GM12878 (cell line): Measurements from ENCODE around the gene NMUR1. TPM values are rescaled to one million over a fixed set of nuclear protein-coding genes. Genes with fewer than 3 reads are reported as not detected.
A peak's percentile ranks its signal among the peaks of the same experiment; 100 is the strongest.

Source experiments
- BCL11A ChIP-seq: IDR thresholded peaks from 2 replicates; pipeline ENCODE4 v1.6.1; 2011; ENCODE audit warnings: low read depth, low read length
- CBX3 ChIP-seq: fragments of 200-600 bp; sonication (generic); IDR thresholded peaks from 2 replicates; pipeline ENCODE4 v1.6.1; 2016; ENCODE audit warnings: low read depth, borderline replicate concordance
- EED ChIP-seq: sonication (generic); IDR thresholded peaks from 2 replicates; pipeline ENCODE4 v1.6.1; 2016; ENCODE audit warnings: antibody characterized with exemption, low read depth
- ETV6 ChIP-seq, 2 experiments: fragments of 450-650 bp in 1 of 2; IDR thresholded peaks in 1 of 2; conservative IDR thresholded peaks in 1 of 2; 2 replicates each; pipeline ENCODE4 v1.6.1; 2014; ENCODE audit warnings: antibody characterized with exemption in 1 of 2, borderline replicate concordance in 1 of 2, low read depth in 1 of 2, mild to moderate bottlenecking in 1 of 2, moderate library complexity in 1 of 2
- JUNB ChIP-seq: IDR thresholded peaks from 2 replicates; pipeline ENCODE4 v1.6.1; 2016; ENCODE audit warnings: antibody characterized with exemption, mild to moderate bottlenecking
- MTA3 ChIP-seq: IDR thresholded peaks from 2 replicates; pipeline ENCODE4 v1.6.1; 2012; ENCODE audit warnings: low read length, inconsistent platforms, borderline replicate concordance
- NFXL1 ChIP-seq: fragments of 450-650 bp; IDR thresholded peaks from 2 replicates; pipeline ENCODE4 v1.6.1; 2017; ENCODE audit warnings: antibody characterized with exemption, mild to moderate bottlenecking, borderline replicate concordance
- NFYB ChIP-seq: IDR thresholded peaks from 2 replicates; pipeline ENCODE4 v1.6.1; 2011; ENCODE audit warnings: low read depth, mild to moderate bottlenecking, low read length, improper control_type of control experiment, moderate library complexity; ENCODE audit not compliant: insufficient read depth
- NR2C1 ChIP-seq: fragments of 450-650 bp; IDR thresholded peaks from 2 replicates; pipeline ENCODE4 v1.6.1; 2017; ENCODE audit warnings: antibody characterized with exemption, mild to moderate bottlenecking, moderate library complexity
- NR2F1 ChIP-seq: fragments of 450-650 bp; conservative IDR thresholded peaks from 2 replicates; pipeline ENCODE4 v1.6.1; 2017; ENCODE audit warnings: mild to moderate bottlenecking
- RB1 ChIP-seq: fragments of 450-650 bp; formaldehyde crosslinking; IDR thresholded peaks from 2 replicates; pipeline ENCODE4 v1.6.1; 2017; ENCODE audit warnings: mild to moderate bottlenecking, borderline replicate concordance
- SREBF2 ChIP-seq: IDR thresholded peaks from 2 replicates; pipeline ENCODE4 v1.6.1; 2012; ENCODE audit warnings: mild to moderate bottlenecking, low read length
- polyA plus RNA-seq, 11 experiments: library from polyadenylated mRNA; depleted of rRNA in 4 of 11; unstranded in 6 of 11; stranded (reverse) in 5 of 11; fragments of >200 nt; fragmentation: Nextera tagmentation in 4 of 11; fragmentation: Illumina TruSeq in 1 of 11; extraction: Ambion mirVana in 4 of 11; extraction: Trizol in 1 of 11; gene quantifications; 1 replicate in 1 of 11; 2 replicates in 10 of 11; pipeline versions ENCODE4 v1.2.1 to v1.2.3, GENCODE V29; 2011 to 2016; ENCODE audit warnings: inconsistent platforms in 2 of 11, missing spikeins in 2 of 11, low read depth in 1 of 11
- total RNA-seq, 4 experiments: library from RNA; depleted of rRNA in 3 of 4; stranded (reverse); fragments of >200 nt in 3 of 4; fragmentation: Illumina TruSeq in 1 of 4; extraction: Trizol in 1 of 4; gene quantifications; 2 replicates each; pipeline versions ENCODE4 v1.2.1 to v1.2.3, GENCODE V29; 2013 to 2021
- TF ChIP-seq, protein P1 (sequence below): fragments of 450-650 bp; IDR thresholded peaks from 2 replicates; pipeline ENCODE4 v1.6.1; 2016; ENCODE audit warnings: mild to moderate bottlenecking, moderate library complexity, borderline replicate concordance
- TF ChIP-seq, protein P2 (sequence below): fragments of 450-650 bp; IDR thresholded peaks from 2 replicates; pipeline ENCODE4 v1.6.1; 2018; ENCODE audit warnings: mild to moderate bottlenecking, low read depth, moderate library complexity; ENCODE audit not compliant: partially characterized antibody
- TF ChIP-seq, protein P3 (sequence below): fragments of 450-650 bp; IDR thresholded peaks from 2 replicates; pipeline ENCODE4 v1.6.1; 2017; ENCODE audit warnings: antibody characterized with exemption, mild to moderate bottlenecking, moderate library complexity
- TF ChIP-seq, protein P4 (sequence below): fragments of 450-650 bp; IDR thresholded peaks from 2 replicates; pipeline ENCODE4 v1.6.1; 2016; ENCODE audit warnings: mild to moderate bottlenecking

The NMUR1 gene
- total and polyA plus RNA-seq, 10 of the 15 experiments (the other 5 are each of a cell fraction or from before 2014, with no cell fraction given) = under 0.01 to 0.08 (median 0.02) TPM; not detected in 5

DNA sequence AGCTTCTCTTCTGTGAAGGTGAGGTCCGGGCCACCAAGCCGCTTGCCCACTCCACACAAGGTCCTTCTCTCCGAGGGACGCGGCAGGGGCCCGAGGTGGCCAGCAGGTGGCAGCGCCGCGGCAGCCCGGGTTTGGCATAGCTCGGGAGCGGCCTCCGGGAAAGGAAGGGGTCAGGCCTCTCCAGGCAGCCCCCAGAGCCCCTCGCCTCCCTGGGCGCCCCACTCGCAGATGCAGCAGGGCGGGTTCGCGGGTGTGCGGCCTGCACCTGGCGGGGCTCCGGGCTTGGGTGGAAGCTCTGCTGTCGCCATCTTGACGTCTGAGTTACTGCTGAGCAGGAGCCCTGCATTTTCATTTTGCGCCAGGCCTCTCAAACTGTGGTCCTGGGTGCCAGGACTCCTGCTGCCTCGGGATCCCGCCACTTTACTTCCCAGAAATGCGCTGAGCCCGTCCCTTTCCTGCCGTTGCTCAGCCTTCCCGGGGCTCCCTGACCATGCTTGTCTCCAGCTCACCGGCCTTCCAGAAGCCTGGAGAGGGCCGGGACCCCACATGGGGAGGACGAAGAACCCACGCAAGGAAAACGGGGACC, 47.3 kb downstream of the NMUR1 start (continued):
- TF ChIP-seq, protein P1, sequence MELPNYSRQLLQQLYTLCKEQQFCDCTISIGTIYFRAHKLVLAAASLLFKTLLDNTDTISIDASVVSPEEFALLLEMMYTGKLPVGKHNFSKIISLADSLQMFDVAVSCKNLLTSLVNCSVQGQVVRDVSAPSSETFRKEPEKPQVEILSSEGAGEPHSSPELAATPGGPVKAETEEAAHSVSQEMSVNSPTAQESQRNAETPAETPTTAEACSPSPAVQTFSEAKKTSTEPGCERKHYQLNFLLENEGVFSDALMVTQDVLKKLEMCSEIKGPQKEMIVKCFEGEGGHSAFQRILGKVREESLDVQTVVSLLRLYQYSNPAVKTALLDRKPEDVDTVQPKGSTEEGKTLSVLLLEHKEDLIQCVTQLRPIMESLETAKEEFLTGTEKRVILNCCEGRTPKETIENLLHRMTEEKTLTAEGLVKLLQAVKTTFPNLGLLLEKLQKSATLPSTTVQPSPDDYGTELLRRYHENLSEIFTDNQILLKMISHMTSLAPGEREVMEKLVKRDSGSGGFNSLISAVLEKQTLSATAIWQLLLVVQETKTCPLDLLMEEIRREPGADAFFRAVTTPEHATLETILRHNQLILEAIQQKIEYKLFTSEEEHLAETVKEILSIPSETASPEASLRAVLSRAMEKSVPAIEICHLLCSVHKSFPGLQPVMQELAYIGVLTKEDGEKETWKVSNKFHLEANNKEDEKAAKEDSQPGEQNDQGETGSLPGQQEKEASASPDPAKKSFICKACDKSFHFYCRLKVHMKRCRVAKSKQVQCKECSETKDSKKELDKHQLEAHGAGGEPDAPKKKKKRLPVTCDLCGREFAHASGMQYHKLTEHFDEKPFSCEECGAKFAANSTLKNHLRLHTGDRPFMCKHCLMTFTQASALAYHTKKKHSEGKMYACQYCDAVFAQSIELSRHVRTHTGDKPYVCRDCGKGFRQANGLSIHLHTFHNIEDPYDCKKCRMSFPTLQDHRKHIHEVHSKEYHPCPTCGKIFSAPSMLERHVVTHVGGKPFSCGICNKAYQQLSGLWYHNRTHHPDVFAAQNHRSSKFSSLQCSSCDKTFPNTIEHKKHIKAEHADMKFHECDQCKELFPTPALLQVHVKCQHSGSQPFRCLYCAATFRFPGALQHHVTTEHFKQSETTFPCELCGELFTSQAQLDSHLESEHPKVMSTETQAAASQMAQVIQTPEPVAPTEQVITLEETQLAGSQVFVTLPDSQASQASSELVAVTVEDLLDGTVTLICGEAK = no peak
- TF ChIP-seq, protein P2, sequence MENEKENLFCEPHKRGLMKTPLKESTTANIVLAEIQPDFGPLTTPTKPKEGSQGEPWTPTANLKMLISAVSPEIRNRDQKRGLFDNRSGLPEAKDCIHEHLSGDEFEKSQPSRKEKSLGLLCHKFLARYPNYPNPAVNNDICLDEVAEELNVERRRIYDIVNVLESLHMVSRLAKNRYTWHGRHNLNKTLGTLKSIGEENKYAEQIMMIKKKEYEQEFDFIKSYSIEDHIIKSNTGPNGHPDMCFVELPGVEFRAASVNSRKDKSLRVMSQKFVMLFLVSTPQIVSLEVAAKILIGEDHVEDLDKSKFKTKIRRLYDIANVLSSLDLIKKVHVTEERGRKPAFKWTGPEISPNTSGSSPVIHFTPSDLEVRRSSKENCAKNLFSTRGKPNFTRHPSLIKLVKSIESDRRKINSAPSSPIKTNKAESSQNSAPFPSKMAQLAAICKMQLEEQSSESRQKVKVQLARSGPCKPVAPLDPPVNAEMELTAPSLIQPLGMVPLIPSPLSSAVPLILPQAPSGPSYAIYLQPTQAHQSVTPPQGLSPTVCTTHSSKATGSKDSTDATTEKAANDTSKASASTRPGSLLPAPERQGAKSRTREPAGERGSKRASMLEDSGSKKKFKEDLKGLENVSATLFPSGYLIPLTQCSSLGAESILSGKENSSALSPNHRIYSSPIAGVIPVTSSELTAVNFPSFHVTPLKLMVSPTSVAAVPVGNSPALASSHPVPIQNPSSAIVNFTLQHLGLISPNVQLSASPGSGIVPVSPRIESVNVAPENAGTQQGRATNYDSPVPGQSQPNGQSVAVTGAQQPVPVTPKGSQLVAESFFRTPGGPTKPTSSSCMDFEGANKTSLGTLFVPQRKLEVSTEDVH = no peak
- no peak for TF ChIP-seq BCL11A
- TF ChIP-seq RB1 = peak; percentile 88; the same call in 1 of the 2 replicates
- TF ChIP-seq NFYB = no peak
- TF ChIP-seq, protein P3, sequence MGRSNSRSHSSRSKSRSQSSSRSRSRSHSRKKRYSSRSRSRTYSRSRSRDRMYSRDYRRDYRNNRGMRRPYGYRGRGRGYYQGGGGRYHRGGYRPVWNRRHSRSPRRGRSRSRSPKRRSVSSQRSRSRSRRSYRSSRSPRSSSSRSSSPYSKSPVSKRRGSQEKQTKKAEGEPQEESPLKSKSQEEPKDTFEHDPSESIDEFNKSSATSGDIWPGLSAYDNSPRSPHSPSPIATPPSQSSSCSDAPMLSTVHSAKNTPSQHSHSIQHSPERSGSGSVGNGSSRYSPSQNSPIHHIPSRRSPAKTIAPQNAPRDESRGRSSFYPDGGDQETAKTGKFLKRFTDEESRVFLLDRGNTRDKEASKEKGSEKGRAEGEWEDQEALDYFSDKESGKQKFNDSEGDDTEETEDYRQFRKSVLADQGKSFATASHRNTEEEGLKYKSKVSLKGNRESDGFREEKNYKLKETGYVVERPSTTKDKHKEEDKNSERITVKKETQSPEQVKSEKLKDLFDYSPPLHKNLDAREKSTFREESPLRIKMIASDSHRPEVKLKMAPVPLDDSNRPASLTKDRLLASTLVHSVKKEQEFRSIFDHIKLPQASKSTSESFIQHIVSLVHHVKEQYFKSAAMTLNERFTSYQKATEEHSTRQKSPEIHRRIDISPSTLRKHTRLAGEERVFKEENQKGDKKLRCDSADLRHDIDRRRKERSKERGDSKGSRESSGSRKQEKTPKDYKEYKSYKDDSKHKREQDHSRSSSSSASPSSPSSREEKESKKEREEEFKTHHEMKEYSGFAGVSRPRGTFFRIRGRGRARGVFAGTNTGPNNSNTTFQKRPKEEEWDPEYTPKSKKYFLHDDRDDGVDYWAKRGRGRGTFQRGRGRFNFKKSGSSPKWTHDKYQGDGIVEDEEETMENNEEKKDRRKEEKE = no peak
- TF ChIP-seq NFXL1 = no peak
- TF ChIP-seq ETV6 (conservative IDR thresholded peaks at IDR 0.05 in 1 of 2, IDR thresholded peaks at IDR 0.05 in 1 of 2; ENCODE audit: borderline replicate concordance in 1 of 2, low read depth in 1 of 2) = no peak
- no peak for TF ChIP-seq CBX3
- no peak for TF ChIP-seq MTA3
- peak; percentile 36; the same call in 1 of the 2 replicates for TF ChIP-seq EED
- TF ChIP-seq NR2F1 = peak; percentile 51
- TF ChIP-seq JUNB = no peak
- TF ChIP-seq NR2C1 = no peak
- no peak for TF ChIP-seq SREBF2
- TF ChIP-seq, protein P4, sequence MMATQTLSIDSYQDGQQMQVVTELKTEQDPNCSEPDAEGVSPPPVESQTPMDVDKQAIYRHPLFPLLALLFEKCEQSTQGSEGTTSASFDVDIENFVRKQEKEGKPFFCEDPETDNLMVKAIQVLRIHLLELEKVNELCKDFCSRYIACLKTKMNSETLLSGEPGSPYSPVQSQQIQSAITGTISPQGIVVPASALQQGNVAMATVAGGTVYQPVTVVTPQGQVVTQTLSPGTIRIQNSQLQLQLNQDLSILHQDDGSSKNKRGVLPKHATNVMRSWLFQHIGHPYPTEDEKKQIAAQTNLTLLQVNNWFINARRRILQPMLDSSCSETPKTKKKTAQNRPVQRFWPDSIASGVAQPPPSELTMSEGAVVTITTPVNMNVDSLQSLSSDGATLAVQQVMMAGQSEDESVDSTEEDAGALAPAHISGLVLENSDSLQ = 0 out of 2 replicates have a peak, but pooled peaks have one; percentile 17
